Stimulated activated naive CD8-positive, alpha-beta T cell treated with anti-CD3 and anti-CD28 coated beads, Interleukin-15, Interleukin-2, amounts not matched to agents 100 U/mL and 50 U/mL, for 24 hours (primary cell): ENCODE measurements around the gene SFRP2.

Source experiments
- ATAC-seq: fragments of 150-1000 bp; cut with Tn5 transposase; one replicate; pipeline ENCODE4 v1.10.0; 2021
- DNase-seq: peaks from one replicate; pipeline ENCODE4 v3.0.0; 2021

The SFRP2 gene

DNA sequence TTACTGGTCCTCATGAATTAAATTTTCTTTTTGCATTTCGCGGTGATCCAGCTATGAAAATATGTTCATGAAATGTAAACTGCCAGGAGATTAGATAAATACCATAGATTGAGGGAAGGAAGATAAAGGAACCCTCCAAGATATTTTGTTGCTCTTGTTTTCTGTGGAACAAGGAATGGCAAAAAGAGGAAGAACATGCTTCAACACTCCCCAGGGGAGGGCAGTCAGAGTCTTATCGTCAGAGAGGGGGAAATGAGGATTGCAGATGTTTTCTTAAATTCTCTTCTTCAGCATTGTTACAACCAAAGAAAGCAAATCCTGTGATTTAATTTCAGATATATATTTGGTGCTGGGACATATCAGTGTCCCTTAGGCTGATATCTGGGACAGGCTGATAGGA lies 9.5 kb upstream of the SFRP2 start:
- ATAC-seq (no peak), DNase-seq (no peak)

DNA sequence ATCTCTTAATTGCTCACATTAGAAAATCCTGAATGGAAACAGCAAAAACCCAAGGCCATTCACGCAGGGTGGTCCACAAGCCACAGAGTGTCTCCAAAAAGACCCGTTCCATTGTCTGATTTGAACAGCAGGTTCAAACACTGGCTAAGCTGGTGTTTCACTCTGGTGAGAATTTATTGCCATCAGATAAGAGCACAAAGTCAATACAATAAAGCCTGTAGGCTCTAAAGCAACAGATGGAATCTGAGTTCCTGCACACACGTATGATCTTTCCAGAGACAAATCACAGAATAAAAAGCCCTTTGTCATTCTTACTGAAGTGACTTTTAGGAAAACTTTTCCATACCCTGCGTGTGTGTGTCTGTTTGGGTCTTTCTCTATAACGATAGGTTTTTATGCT lies 5.1 kb upstream of the SFRP2 start:
- DNase-seq (no peak), ATAC-seq (no peak)

DNA sequence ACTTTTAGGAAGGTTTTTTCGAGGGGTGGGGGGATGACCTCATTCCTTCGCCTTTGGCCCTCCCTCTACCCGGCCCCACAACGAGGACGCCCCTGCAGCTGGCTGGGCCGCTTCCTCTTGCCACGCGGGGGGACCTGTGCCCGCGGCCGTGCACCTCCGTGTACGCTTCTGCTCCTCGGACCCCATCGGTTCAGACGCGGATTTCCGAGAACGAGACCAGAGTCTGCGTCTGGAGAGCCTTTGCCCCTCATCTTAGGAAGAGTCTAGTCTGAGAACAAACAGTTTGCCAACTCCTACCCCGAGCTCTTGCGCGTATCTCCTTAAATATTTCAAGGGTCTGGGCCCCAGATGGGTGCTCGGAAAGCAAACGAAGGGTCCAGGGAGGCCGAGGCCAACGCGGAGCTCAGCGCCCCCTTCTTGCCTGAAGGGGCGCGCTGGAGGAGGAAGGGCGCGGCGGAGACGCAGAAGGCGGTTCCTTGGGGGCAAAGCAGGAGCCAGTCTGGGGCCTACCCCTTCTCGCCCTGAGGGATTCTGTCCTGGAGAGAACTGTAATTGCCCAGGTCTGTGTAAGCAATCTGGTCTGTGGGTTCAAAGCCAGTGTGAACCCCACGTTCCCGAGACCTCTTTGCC lies 3.9 kb upstream of the SFRP2 start:
- peak; percentile 13 for DNase-seq
- peak; percentile 14 for ATAC-seq

DNA sequence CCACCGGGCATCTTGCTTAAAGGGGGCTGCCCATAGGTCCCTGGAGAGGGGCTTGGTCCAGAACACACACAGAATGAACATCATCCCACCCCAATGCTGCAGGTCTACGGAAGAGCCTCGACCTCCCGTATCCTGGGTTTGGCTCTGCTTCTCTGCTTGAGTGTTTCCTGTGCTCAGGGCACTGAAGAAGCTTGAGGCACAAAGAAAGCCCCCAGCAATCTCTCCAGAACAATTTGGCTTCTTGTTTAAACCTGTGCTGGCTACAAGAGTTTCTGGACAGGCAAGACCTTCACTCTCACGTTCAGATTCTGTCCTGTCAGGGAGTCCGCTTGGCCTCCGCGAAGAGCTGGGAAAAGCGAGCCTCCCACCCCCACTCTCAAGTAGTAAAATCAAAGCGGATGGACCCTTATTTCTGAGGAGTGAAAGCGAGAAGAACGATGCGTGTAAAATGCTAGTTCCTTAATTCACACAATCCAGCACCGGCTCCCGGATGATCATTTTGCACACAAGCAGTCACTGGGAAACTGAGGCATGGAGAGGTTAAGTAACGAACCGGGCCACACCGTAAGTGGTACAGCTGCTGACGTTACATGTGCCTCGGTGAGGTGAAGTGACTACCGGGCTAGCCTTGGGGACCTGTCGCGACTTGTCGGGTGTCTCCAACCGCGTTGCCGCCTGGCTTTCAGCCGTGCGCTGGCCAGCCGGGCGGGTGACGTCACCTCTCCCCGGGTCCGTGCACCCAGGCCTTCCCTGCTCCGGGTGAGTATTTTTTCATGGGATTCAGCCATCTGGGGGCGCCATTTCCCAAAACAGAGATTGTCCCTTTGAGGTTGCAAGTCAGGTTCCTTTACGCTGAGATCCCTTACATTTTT lies 3.1 kb upstream of the SFRP2 start:
- DNase-seq (peak; percentile 79), ATAC-seq (peak; percentile 5)

DNA sequence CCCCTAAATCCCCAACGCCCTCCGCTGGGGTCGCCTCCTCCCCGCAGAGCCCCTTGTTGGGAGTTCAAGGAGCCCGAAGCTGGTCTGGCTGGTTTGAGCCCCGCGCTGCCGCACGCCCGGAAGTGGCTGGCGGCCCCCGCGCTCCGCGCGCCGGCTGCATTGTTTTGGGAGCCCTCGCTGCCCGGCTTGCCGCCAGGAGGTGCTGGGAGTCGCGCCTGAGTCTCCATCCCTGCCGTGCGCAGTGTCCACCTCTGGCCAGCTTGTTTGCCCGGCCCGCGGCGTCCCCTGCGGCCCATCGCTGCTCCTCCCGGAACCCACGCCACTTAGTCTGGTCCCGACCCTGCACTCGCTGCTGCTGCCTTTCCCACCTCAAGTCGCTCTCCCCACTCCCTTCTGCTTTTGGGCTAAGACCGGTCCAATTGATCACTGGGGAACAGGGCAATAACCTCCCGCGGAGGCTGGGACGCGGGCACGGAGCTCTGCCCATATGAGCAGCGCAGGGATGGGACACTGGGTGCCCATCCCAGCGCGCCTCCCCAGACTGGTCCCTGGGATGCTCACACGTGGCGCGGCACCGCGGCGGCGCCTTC lies 2.2 kb upstream of the SFRP2 start:
- peak; percentile 68 for DNase-seq
- peak; percentile 45 for ATAC-seq

DNA sequence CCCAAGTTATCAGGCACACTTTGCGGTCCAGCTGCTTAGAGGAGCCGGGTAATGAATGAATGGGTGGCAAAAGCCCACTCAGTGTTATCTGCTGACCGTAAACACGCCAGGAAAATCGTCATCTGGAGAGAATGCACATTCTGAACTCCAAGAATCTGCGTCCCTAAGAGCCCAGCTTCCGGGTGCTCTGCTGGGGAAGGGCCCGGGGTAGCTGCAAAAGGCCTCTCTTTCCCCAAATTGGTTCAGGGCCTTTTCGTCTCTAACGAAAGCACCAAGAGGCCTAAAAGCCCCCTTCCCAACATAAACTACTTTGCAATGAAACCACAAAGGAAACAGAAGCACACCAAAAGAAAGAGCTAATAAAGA lies 1.6 kb upstream of the SFRP2 start:
- ATAC-seq (no peak), DNase-seq (no peak)

DNA sequence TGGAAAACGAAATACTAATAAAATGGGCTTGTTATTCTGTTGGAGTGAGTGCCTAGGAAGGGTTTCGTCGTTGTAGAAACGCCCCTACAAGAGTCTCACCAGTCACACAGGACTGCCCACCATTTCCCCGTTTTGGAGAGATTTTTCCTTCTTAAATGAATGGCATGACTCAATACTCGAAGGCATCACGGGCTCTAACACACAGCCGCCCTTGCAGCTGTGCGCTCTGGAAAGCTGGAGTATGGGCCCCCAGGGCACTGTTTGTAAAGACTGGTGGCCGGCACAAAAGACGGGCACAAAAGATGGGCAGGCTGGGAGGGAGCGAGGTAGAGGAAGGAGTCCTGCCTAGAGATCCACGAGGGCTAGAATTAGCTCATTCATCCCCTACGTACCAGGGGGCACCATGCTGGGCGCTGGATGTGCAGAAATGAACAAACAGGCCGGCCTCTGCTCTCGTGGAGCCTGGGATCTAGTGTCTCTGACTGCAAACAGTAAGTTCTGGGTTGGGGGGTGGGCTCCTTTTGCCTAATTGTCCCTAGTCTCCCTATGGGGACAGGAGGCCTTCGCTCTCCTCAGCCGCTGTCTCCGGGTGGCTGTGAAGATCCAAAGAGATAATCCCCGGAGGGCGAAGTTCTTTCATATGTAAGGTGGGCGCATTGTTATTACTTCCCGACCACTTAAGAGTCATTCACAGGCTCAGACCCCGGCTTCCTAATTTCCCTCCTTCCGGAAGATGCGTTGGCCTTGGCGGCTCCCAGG lies 1.0 kb upstream of the SFRP2 start:
- no peak for DNase-seq
- no peak for ATAC-seq

DNA sequence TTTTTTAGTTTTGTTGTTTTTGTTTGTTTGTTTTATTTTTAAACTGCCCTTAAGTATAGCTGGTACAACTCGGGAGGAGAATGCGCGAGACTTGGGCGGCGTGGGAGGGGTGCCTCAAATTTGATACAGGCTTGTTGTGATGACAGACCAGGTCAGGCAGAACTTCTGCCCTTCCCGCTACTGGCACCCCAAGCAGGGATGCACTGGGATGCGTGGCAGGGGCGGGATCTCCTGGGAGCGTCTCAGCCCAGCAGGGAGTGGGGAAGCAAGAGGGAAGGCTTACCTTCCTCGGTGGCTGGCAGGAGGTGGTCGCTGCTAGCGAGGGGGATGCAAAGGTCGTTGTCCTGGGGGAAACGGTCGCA lies 851 bp downstream of the SFRP2 start:
- no peak for ATAC-seq
- no peak for DNase-seq

DNA sequence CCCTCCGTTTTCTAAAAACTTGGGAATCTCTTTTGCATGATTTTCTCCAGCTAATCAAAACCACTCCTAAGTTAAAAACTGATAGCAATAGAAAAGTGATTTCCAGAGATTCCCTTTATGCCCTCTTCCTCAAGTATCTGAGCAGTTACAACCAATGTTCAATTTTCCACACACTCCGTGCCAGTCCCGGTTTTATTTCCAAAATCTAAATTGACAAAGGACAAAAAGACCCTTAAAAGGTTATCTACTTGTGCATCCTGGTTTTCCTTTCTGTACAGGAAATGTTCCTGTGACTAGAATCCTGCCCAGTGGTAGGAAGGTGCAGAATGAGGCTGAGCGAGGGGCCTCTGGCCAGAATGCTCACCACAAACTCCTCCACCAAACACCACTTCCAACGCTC lies 1.3 kb downstream of the SFRP2 start:
- ATAC-seq = no peak
- no peak for DNase-seq

DNA sequence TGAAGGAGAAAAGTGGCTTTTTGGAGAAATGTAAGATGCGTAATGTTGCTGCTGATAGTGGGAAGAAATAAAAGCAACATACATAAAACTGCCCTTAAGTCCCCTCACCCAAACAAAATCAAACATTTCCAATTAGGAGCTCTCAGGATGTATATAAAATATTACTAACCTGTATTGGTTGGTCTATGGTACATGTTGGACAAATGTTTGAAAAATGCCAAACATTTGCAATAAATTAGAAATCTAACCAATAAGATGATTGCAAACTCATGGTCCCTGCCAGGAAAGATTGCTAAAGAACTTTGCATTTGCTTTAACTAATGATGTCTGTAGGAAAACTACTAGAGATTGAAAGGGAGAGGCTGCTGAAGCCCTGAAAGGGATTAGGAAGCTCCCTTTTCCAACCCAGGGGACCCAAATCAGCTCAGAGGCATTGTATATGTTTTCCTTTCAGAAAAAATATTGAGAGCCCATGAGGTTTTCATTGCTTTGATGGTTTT lies 1.8 kb downstream of the SFRP2 start:
- no peak for DNase-seq

DNA sequence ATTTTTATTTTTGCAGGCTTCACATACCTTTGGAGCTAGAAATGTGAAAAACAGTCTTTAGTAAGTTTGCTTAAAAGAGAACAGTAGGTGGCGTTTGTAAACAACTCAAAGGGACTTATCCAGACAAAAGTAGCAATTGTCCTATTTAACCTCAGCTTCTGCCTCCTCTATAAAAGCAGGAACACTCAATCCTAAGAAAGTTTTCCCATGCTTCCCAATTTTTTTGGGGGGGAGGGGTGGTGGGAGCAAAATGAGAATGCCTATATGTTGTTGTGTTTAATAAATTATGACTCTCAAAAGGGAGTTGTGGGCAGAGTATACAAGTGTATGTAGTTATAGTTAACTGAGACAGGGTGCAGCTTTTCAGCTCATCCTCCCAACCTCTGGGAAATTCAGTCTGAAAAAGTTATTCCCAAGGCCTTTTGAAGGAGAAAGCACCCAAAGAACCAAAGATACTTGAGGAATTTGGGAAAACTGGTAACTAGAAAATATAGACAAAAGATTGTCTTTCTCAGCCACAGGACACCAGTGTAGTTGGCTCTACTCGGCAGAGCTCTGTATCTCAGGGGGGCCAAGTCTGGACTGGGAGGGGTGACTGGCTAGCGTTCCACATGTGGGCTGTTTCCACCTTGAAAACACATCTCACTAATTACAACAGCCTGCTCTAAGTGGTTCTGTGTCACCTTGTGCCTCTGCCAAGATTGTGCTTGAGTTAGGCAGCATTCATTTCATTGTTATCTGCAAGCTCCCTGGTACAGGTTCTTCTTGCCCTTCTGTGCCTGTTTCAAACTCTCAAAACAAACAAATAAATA lies 2.8 kb downstream of the SFRP2 start:
- DNase-seq (no peak), ATAC-seq (no peak)

More for the DNA sequence above, 1.8 kb downstream of the SFRP2 start:
- ATAC-seq = no peak

DNA sequence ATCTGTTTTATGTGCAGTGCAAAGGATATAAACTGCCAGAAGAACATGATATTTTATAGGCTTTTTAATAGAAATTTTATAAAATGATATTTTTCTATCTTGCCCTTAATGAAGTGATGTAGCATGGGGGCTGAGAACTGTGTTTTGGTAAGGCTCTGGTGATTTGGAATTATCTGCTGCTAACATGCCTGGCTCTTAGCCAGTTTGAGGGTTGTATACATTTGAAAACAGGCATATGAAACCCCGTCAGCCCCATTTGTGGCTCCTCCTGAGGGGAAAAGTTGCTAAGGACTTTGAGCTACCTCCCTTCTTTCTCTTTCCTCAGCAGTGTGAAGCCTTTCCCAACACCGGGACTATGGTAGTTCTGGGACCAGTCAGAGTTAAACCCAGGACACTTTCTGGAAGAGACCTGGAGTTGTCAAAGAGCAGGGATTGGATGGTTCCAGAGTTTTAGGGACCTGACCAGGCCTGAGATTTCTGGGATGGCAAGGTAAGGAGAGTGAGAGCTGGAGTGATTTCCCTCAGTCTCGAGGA lies 4.7 kb downstream of the SFRP2 start:
- ATAC-seq = no peak
- no peak for DNase-seq

DNA sequence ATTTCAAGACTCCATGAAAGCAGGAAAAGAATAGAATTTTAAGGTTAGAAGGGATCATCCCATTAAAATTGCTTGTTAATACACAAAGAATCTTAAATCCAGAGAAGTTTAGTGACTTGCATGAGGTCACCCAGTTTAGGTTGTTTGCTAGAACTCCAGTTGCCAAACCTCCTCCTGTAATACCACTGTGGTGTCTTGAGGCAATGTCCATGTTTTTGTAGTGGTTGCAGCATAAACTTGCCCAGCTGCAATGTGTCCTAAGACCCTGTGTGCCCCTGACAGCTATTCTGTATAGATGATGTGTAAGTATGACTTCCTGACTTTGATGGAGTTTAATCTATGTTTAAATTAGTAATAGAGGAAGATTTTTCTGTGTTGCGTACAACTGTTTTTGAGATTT lies 6.3 kb downstream of the SFRP2 start:
- ATAC-seq = no peak
- no peak for DNase-seq

DNA sequence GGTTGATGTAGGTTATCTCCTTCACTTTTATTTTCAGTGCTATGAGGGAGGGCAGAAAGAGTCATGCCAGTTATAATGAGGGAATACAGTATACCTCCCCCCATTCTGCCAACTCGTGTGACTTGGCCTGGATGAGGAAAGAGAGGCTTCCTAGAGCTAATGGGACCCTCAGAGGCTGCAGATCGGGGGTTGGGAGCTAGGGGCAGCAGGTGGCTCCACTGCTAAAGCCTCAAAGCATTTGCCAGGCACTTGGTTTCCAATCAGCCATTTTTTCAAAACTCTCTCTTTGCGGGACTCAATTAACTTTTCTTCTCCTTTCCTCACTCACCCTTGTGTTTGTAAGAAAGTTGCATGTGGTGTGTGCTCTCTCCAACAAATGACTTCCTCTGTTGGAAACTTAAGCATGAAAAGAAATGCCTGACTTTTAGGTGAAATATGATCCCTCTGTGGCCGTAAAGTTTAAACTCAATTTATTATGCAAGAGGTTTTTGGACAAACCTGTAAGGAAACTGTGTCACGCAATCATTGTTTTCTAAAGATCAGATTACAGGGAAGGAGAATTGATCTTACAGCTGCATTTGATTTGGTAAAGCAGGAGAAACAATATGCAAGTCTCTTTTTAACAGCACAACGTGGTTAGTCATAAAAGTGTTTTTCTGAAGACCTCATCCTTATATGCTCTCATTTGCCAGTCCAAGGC lies 7.0 kb downstream of the SFRP2 start:
- no peak for ATAC-seq
- no peak for DNase-seq

DNA sequence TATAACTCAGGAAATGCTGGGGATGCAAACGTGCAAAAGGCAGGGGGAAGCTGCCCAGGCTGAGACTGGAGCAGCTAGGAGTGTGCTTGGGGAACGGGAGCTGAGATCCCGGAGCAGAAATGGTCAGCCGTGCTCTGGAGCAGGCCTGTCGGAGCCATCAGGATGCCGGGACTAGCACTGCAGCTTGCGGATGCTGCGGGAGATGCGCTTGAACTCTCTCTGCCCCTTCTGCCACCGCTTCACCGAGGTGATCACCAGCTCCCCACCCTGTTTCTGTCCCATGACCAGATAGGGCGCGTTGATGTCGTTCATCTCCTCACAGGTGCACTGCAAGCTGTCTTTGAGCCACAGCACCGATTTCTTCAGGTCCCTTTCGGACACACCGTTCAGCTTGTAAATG lies 7.6 kb downstream of the SFRP2 start:
- ATAC-seq = no peak
- no peak for DNase-seq

DNA sequence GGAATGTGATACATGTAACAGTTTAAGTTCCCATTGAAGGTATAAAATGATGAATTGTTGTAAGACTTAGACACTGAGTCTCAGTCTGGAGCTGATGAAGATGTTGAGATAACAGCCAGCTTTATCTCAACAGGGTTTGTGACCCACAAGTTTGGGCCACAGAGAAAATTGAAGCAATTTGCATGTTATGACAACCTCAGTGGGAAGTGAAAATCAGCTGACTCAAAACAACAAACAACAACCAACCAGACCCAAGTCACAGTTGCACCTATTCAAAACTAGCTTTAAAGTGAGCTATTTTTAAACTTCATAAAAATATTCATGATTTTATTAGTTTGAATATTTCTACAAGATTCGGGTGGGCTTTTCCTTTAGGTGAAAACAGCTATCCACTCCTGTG lies 8.0 kb downstream of the SFRP2 start:
- DNase-seq = no peak
- no peak for ATAC-seq

DNA sequence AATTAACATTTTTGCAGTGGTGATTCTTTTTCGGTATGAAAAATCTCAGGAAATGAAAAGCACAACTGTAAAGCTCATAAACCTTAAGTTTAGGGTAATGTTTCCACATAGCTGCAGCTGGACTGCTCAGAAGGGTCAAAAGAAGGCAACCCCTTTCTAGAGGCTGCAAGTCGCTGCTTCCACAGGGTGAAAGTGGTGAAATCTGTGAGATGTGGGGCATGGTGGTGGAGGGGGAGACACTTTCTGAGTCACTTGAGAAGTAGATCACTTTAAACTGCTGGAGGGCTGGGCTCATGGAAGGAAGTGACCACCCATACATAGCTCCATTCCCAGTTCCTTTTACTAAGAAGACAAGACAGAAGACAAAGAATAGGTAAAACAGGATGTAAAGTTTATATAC lies 8.7 kb downstream of the SFRP2 start:
- ATAC-seq (no peak), DNase-seq (no peak)

DNA sequence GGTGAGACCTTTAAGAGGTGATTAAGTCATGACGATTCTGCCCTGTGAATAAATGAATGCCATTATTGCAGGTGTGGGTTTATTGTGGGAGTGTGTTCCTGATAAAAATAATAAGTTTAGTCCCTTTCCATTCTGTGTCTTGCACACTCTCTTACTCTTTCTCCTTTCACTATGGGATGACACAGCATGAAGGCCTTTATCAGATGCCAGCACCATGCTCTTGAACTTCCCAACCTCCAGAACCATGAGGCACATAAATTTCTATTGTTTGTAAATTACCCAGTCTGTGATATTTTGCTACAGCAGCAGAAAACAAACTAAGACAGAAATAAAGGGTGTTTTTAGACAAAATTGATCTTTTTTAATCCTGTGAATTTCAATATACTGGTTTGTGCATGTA lies 10.5 kb downstream of the SFRP2 start:
- no peak for ATAC-seq
- no peak for DNase-seq

DNA sequence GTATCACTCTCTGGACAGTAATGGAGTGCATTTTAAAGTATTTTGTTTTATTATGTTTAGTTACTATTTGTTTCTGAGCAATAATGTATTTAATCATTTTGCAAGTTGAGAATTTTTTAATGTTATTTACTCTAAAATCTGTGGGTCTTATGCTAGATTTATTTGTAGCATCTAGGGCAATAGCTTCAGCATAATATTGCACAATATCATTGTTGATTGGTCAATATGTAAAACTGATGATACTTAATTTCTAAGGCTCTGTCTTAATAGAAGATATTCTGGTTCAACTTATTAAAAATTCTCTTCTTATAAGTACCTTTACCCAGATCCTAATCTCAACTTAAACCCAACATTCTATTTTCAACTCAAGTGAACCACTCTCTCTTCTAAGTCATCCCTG lies 11.5 kb downstream of the SFRP2 start:
- DNase-seq (no peak), ATAC-seq (no peak)

DNA sequence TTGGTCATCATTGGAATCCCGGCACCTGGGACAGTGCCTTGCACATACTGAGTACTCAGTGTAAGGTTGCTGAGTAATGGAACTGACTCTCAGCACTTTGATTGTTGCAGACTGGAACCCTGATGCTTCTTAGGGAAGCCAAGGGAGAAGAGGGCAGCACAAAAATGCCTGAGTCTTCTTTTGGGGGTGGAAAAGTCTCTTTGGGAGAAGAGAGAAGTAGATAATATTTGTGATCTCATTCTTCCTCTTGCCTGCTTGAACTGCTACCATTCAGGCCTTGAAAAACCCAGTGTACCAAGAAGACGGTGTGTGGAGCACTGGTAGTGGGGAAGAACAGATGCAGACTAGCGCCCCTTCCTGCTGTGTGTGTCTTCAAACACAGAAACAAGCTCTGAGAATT lies 12.3 kb downstream of the SFRP2 start:
- ATAC-seq (no peak), DNase-seq (no peak)

DNA sequence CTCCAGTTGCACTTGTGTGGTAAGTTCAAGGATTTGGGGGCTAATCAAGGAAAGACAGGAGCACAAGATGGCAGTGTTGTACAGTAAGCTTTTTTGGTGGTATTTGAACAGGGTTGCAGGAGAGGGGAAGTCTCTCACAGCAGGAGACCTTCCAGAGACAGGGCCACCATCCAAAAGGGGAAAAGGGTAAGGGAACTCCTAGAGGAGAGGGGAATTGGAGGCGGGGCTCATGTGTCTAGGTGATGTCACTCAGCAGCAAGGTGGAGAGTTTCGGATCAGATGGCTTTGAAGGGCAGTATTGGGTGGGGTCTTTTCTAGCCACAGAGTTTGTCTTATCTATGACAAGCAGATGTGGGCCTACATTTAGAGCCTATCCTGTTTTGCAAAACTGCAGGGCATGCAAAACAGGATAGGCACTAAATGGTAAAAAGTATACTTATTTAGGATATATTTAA lies 15.6 kb downstream of the SFRP2 start:
- no peak for ATAC-seq
- DNase-seq = no peak
